ENCODE results near the gene INSYN1.

The INSYN1 gene

GRCh38 chr15:73696641-73697001 is 56.5 kb downstream of the INSYN1 start:
- Histone ChIP-seq H3K27me3 (ENCODE audit: control insufficient read depth, low read length) (peaks cover 37% of the 10 kb centered on the region), H3K9me2 (replicated peaks; ENCODE audit: control insufficient read depth, low read length) (no peaks in the 10 kb centered on the region), H3K79me2 (ENCODE audit: control insufficient read depth, low read length) (no peaks in the 10 kb centered on the region), H4K20me1 (ENCODE audit: control insufficient read depth, insufficient read depth, low read depth, low read length) (peaks cover 3% of the 10 kb centered on the region; the same call in 1 of the 2 replicates), H3K9me3 (ENCODE audit: control insufficient read depth, insufficient read depth, low read length) (no peaks in the 10 kb centered on the region), H3K4me1 (ENCODE audit: control insufficient read depth, low read length) (peaks cover 8% of the 10 kb centered on the region), H3K36me3 (ENCODE audit: control insufficient read depth, low read length) (no peaks in the 10 kb centered on the region), H3K4me3 (ENCODE audit: low read length) (no peak overlapping the region), H3F3A (ENCODE audit: control insufficient read depth, insufficient read depth) (no peaks in the 10 kb centered on the region), H3K27ac (ENCODE audit: low read depth, low read length) (no peak overlapping the region), H3K4me2 (ENCODE audit: low read length) (no peak overlapping the region)
- TF ChIP-seq CTCF (IDR thresholded peaks at IDR 0.05; ENCODE audit: low read depth, low read length, poor library complexity, severe bottlenecking) (no peak), EZH2phosphoT487 (IDR thresholded peaks at IDR 0.05; ENCODE audit: borderline replicate concordance, low read length) (no peak)

- no peak overlapping the region for H3K27ac ChIP-seq (ENCODE audit: low read depth, low read length)
- peaks cover 3% of the 10 kb centered on the region; the same call in 1 of the 2 replicates for H4K20me1 ChIP-seq (ENCODE audit: control insufficient read depth, insufficient read depth, low read depth, low read length)
- no peaks in the 10 kb centered on the region for H3F3A ChIP-seq (ENCODE audit: control insufficient read depth, insufficient read depth)
- no peak overlapping the region for H3K4me3 ChIP-seq (ENCODE audit: low read length)
- H3K4me2 ChIP-seq (ENCODE audit: low read length), result no peak overlapping the region
- peaks cover 40% of the 10 kb centered on the region for H3K27me3 ChIP-seq (ENCODE audit: control insufficient read depth, low read length)
- peaks cover 8% of the 10 kb centered on the region for H3K4me1 ChIP-seq (ENCODE audit: control insufficient read depth, low read length)
- no peaks in the 10 kb centered on the region for H3K36me3 ChIP-seq (ENCODE audit: control insufficient read depth, low read length)
- H3K79me2 ChIP-seq (ENCODE audit: control insufficient read depth, low read length), result no peaks in the 10 kb centered on the region
- H3K9me2 ChIP-seq (replicated peaks; ENCODE audit: control insufficient read depth, low read length), result no peaks in the 10 kb centered on the region
- no peaks in the 10 kb centered on the region for H3K9me3 ChIP-seq (ENCODE audit: control insufficient read depth, insufficient read depth, low read length)
- TF ChIP-seq EZH2phosphoT487 (IDR thresholded peaks at IDR 0.05; ENCODE audit: borderline replicate concordance, low read length) (no peak), CTCF (IDR thresholded peaks at IDR 0.05; ENCODE audit: low read depth, low read length, poor library complexity, severe bottlenecking) (no peak)
Observed at GRCh38 chr15:73695773-73696640, 57.1 kb downstream of the INSYN1 start.

GRCh38 chr15:73694419-73694818 is 58.7 kb downstream of the INSYN1 start:
- Histone ChIP-seq H3K79me2 (ENCODE audit: control insufficient read depth, low read length) (no peaks in the 10 kb centered on the region), H3K27ac (ENCODE audit: low read depth, low read length) (no peak overlapping the region), H3K4me2 (ENCODE audit: low read length) (no peak overlapping the region), H3K27me3 (ENCODE audit: control insufficient read depth, low read length) (peaks cover 39% of the 10 kb centered on the region), H4K20me1 (ENCODE audit: control insufficient read depth, insufficient read depth, low read depth, low read length) (no peaks in the 10 kb centered on the region), H3K4me1 (ENCODE audit: control insufficient read depth, low read length) (peaks cover 8% of the 10 kb centered on the region), H3F3A (ENCODE audit: control insufficient read depth, insufficient read depth) (no peaks in the 10 kb centered on the region), H3K9me3 (ENCODE audit: control insufficient read depth, insufficient read depth, low read length) (no peaks in the 10 kb centered on the region), H3K9me2 (replicated peaks; ENCODE audit: control insufficient read depth, low read length) (no peaks in the 10 kb centered on the region), H3K4me3 (ENCODE audit: low read length) (no peak overlapping the region), H3K36me3 (ENCODE audit: control insufficient read depth, low read length) (no peaks in the 10 kb centered on the region)
- no peak for TF ChIP-seq CTCF (IDR thresholded peaks at IDR 0.05; ENCODE audit: low read depth, low read length, poor library complexity, severe bottlenecking)
- no peak for TF ChIP-seq EZH2phosphoT487 (IDR thresholded peaks at IDR 0.05; ENCODE audit: borderline replicate concordance, low read length)
